GM13977 (cell line): Measurements from ENCODE around the gene NAP1L5.

Experiments used
- DNase-seq: peaks from one replicate; pipeline ENCODE4 v3.0.0; 2012; ENCODE audit warnings: low spot score
- CTCF ChIP-seq: IDR thresholded peaks from 2 replicates; pipeline ENCODE4 v1.5.1; 2012; ENCODE audit warnings: mild to moderate bottlenecking, control low read depth; ENCODE audit not compliant: insufficient read depth; ENCODE audit errors: extremely low read depth, missing control alignments
- in situ Hi-C: fragments of 300-500 bp; cut with MboI; formaldehyde crosslinking; loops from one replicate; pipeline ENCODE4 v1.12.0; 2022; ENCODE audit warnings: low sequenced_read_pairs, low pct_unique_long_range_greater_than_20kb, mixed read lengths, inconsistent platforms; ENCODE audit not compliant: unreplicated experiment

Gene NAP1L5

GRCh38 chr4:88734403-88734949 is 36.8 kb upstream of the NAP1L5 start:
- in situ Hi-C loops = no loop called here
- TF ChIP-seq CTCF = no peak
- no peak for DNase-seq

DNA sequence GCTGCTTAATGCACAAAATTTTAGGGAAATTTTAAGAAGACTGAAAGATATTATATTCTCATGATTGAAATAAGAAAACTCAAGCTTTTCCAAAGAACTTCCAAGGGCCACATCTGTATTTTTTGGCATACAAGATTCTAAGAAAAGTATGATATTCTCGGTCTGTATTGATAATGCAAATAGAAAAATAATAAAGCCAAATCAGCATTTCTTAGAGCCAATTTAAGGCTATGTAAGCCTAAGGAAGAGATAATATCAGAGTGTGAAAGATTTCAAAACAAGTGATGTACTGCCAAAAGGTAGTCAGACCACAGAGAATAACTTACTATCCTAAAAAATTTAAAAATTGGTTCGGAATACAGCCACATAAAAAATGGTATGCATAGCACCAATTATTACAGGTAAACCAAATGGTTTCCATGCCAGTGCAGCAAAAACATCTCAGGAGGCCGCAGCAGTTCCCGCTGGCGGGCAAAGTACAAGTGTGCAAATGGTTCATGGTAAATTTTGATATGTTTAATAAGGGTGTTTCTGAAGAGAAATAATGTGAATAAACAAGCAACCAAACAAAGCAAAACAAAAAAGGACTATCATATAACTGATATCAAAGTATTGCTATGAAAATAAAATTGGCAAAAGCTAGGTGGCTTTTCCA is 35.2 kb upstream of the NAP1L5 start:
- in situ Hi-C loops = no loop called here
- no peak for DNase-seq
- no peak for TF ChIP-seq CTCF

GRCh38 chr4:88731381-88731780 is 33.8 kb upstream of the NAP1L5 start:
- no peak for DNase-seq
- TF ChIP-seq CTCF = no peak
- in situ Hi-C loops = no loop called here

GRCh38 chr4:88730811-88731210 is 33.2 kb upstream of the NAP1L5 start:
- DNase-seq = no peak
- TF ChIP-seq CTCF = no peak
- in situ Hi-C loops = no loop called here

DNA sequence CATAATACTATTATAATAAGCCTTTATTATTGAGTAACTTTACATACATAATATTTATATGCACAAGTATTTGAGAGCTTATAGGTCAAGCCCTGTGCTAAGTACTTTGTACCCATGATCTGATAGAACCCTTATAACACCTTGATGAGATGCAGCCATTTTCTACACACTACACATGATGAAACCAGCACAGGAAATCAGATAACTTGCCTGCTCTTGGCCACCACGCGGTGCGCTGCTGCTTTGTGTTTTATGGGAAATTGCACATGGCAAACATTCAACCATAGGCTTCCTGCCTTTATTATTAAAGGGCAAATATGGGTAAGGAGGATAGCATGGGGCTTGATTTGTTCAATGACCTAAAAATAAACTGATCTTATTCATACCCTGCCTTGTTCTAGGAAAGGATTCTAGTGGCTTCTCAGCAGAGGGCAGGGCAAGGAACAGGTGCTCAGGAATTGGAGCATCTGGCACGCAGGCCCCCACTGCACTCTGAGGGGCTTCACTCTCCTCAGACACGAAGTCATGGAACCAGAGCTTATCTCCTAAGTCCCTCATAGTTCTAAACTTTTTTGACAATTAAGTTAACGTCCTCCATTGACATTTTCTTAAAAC is 31.6 kb upstream of the NAP1L5 start:
- no peak for TF ChIP-seq CTCF
- in situ Hi-C loops = no loop called here
- no peak for DNase-seq

DNA sequence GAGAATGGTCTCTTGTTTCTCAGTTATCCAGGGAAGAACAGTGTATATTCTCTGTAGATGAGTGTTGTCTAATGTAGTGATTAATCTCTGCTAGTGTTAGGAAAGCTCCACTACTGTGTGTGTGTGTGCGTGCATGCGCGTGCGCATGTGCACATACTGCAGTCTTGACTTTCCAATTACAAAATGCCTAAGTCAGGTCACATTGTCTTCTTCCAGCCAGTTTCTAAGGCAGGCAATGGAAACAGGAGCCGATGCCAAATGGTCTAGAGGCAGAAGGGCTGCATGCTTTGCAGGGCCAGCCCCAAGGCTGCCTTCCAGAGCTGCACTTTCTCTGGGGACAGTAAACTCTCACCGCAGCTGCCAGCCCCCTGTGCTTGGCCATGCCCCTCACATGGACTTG is 30.5 kb upstream of the NAP1L5 start:
- in situ Hi-C loops = no loop called here
- TF ChIP-seq CTCF = no peak
- no peak for DNase-seq
